OCI-LY7 (cell line): ENCODE results near the gene FOS.

ENCODE experiments used
- EZH2phosphoT487 ChIP-seq: fragments of 200-600 bp; sonication (generic); IDR thresholded peaks from 2 replicates; pipeline ENCODE4 v1.6.1; 2018; ENCODE audit warnings: low read depth, borderline replicate concordance, mild to moderate bottlenecking, mixed run types, antibody characterized with exemption, low read length, moderate library complexity, mixed read lengths
- TF ChIP-seq, protein P1 (sequence below): fragments of 200-600 bp; sonication (generic); conservative IDR thresholded peaks from 2 replicates; pipeline ENCODE4 v1.5.1; 2014; ENCODE audit warnings: mild to moderate bottlenecking, antibody characterized with exemption, low read length, moderate library complexity, mixed read lengths

DNA sequence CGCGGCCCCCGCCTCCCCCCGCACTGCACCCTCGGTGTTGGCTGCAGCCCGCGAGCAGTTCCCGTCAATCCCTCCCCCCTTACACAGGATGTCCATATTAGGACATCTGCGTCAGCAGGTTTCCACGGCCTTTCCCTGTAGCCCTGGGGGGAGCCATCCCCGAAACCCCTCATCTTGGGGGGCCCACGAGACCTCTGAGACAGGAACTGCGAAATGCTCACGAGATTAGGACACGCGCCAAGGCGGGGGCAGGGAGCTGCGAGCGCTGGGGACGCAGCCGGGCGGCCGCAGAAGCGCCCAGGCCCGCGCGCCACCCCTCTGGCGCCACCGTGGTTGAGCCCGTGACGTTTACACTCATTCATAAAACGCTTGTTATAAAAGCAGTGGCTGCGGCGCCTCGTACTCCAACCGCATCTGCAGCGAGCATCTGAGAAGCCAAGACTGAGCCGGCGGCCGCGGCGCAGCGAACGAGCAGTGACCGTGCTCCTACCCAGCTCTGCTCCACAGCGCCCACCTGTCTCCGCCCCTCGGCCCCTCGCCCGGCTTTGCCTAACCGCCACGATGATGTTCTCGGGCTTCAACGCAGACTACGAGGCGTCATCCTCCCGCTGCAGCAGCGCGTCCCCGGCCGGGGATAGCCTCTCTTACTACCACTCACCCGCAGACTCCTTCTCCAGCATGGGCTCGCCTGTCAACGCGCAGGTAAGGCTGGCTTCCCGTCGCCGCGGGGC, at the start of gene FOS:
- TF ChIP-seq, protein P1, sequence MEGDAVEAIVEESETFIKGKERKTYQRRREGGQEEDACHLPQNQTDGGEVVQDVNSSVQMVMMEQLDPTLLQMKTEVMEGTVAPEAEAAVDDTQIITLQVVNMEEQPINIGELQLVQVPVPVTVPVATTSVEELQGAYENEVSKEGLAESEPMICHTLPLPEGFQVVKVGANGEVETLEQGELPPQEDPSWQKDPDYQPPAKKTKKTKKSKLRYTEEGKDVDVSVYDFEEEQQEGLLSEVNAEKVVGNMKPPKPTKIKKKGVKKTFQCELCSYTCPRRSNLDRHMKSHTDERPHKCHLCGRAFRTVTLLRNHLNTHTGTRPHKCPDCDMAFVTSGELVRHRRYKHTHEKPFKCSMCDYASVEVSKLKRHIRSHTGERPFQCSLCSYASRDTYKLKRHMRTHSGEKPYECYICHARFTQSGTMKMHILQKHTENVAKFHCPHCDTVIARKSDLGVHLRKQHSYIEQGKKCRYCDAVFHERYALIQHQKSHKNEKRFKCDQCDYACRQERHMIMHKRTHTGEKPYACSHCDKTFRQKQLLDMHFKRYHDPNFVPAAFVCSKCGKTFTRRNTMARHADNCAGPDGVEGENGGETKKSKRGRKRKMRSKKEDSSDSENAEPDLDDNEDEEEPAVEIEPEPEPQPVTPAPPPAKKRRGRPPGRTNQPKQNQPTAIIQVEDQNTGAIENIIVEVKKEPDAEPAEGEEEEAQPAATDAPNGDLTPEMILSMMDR: no peak
- TF ChIP-seq EZH2phosphoT487: no peak
